ENCODE results near the gene QARS1.
A peak's percentile ranks its signal among the peaks of the same experiment; 100 is the strongest.

Gene QARS1

DNA sequence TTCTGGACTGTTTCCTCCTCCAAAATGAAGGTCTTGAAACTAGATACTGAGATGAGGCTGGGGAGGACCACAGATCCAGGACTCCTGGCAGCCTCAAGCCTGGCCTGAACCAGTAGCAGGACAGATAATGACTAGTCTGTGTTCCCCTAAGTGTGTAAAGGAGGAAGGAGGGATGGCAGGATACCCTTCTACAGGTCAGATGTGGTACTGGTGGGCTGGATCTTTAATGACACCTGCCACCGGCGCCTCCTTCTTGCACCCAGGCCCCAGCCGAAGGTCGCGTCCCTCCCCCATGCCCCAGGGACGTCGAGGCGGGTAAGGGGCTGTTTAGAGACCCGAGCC is 15.5 kb upstream of the QARS1 start:
- DNase-seq = no peak

DNA sequence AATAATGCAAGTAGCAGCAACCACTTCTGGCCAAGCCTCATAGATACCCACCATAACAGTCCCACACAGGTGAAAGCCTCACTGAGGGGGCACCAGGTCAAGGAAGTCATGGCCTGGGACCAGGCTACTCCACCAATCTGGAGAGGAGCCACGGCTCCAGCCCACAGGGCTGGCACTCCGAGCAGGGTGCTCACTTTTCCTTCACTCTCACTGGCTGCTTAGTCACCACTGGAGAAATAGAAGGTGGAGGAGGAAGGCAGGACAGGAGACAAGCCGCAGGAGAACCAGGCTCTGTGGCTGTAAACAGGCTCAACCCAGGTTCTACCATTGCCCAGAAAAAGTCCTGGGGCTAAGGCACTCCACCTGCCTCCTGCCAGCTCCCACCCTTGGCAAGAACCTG is 14.9 kb upstream of the QARS1 start:
- no peak for DNase-seq

DNA sequence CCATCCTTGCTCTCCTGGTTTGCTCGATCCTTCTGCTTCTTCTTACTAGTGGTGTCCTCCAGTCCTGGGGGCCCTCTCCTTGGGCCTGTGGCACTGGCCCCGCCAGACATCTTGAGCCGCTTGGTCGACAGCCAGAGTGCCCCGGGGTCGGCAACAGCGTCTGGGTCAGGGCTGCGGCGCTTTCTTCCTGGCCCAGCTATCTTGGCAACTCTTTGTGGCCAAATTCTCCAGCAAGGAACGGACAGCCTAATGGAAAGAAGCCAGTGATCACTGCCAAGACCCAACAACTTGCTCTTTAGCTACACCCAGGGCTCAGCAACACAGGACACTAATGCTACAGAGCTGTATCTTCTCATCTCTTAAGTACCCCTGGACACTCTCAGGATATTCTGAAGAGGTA is 14.5 kb upstream of the QARS1 start:
- DNase-seq = no peak

DNA sequence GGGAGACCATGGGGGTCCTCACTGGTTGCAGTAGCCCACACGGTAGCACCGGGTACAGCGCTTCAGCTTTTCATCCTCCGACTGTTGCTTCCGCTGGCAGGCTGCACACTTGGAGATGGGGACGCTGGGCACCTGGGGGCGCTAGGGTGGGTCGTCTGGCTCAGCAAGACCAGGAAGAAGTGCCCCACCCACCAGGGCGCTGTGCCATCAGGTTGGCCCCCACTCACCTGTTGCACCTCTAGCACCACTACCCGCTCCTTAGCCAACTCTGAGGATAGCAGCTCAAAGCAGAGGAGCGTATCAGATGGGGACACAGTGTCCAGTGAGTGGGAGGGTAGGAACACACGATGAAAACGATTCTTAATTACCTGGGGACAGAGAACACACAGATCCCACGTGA is 7.7 kb upstream of the QARS1 start:
- DNase-seq = no peak

DNA sequence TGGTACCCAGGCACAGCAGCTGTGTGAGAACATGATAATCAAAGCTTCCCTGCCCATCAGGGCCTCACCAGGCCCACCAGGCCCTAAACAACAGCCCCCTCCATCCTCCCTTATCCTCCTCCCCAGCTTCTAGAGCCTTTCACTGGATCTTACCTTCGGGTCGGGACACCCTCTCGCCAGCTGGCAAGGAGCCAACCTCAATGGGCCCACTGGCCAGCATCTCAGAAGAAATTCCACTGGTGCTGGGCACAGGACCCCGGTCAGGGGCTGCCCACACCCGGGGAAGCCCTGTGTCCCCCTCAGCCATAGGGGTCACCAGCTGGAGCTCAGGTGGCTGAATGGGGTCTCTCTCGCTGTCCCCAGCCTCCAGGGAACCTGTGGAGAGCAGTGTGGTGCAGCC is 6.8 kb upstream of the QARS1 start:
- no peak for DNase-seq

DNA sequence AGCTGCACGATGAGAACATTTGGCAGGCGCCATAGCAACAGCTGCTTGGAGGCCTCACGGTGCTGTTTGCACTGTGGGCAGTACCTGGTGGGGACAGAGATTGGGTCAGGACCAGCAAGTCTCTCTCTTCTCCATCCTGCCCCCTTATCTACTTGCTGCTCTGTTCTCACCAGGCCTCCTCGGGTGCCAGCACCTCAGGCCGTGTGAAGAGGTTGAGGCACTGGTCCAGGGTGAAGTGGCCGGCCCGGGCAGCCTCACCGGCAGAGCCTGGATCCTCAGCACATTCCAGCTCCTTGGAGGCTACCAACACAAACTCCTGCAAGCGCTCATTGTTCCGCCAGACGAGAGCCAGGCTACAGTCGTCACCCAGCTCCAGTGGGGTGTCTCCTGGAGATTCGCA is 6.2 kb upstream of the QARS1 start:
- no peak for DNase-seq

DNA sequence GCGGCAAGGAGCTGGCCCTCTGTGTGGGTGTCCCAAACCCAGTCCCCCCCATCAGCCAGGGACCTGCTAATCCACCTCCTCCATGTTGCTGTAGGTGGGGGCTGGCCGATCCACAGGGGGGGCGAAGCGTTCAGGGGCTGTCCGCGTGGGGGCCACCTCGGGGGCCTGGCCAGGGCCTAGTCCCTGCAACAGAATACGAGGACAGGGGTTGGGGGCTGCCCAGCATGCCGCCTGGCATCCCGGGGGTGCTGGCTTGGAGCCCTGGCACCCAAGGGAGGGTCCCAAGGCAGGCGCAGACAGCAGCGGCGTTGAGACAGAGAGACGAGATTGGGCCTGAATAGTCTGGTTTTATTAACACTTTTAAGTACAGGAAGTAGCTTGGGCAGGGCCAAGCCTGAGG is 3.8 kb upstream of the QARS1 start:
- DNase-seq = no peak

DNA sequence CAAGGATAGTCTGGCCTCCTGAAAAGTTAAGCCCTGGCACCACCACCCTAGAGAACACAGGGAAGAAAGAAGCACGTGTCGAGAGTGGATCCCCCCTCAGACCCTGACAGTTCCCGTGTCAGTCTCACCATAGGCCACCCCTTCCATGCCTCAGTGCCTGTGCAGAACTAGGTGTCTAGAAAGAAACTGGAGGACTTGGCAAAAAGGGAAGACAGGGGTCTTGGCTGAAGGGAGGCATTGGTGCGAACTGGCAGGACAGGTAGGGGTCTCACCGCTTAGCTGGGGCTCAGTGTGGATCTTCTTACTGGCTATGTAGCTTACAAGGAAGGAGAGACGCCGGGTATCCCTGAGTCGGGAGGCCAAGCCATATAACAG is 518 bp downstream of the QARS1 start:
- DNase-seq = no peak

DNA sequence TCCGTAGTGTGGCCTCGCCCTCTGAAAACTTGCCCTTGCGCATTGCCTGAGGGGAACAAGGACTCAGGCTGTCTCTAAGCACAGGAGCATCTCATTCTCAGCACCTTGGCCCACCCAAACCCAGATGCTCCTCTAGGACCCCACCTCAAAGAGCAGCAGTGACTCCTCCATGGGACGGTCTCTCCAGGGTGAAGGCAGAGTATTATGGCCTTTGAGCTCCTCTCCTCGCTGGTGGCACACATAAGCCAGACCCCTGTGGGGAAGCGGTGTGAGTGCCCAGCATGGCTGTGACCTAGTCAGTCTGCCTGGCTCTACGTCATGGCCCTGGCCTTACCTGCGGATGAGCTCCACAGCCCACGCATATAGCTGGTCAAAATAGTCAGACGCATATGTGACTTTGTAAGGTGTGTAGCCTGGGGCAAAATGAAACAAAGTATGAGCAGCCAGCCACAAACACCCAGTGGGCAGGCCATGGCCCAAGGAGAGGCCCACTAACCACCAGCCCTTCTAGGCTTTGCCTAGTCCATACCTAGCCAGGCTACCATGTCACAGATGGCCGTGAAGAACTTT is 4.4 kb downstream of the QARS1 start:
- DNase-seq = no peak

DNA sequence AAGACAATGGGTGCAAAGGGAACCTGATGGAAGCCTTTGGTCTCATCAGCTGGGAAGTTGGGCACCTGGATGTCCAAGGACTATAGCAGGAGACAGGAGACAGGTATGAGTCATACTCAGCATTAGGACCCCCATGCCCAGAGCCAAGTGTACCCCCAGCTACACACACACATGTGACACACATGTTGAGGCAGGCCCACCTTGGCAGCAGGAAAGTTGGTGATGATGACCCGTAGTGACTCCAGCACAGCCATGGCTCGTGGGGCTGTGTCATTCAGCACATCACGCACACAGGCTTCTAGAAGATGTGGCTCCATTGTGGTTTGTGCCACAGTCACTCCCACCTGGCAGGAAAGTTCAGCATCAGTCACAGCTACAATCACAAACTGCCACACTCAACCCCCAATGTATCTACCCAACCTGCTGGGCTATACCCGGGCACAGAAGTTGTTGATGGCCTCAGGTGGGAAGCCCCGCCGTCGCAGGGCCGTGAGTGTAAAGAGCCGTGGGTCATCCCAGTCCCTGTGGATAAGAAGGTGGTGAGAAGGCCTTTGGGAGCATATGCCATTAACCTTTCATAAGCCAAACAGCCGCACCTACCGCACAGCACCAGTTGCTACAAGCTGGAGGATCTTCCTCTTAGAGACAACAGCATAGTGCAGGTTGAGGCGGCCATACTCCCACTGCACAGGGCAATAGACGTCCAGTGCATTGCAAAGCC is 5.5 kb downstream of the QARS1 start:
- no peak for DNase-seq

DNA sequence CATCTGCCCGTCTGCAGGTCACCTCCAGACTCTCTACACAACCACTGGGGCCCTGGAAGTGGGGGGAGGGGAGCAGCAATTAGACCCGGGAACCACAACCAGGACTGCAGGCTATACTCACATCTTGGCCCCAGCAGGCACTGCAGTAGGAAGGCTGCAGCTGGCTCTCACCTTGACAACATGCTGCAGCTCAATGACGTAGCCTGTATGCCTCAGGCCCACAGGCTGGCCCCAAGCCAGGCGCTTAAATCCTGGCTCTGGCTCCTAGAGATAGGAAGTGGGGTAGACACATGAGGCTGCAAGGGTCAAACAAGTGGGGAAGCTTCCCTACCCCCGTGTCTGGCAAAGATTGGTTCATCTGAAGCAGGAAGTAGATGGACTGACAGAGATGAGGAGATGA is 6.1 kb downstream of the QARS1 start:
- no peak for DNase-seq

DNA sequence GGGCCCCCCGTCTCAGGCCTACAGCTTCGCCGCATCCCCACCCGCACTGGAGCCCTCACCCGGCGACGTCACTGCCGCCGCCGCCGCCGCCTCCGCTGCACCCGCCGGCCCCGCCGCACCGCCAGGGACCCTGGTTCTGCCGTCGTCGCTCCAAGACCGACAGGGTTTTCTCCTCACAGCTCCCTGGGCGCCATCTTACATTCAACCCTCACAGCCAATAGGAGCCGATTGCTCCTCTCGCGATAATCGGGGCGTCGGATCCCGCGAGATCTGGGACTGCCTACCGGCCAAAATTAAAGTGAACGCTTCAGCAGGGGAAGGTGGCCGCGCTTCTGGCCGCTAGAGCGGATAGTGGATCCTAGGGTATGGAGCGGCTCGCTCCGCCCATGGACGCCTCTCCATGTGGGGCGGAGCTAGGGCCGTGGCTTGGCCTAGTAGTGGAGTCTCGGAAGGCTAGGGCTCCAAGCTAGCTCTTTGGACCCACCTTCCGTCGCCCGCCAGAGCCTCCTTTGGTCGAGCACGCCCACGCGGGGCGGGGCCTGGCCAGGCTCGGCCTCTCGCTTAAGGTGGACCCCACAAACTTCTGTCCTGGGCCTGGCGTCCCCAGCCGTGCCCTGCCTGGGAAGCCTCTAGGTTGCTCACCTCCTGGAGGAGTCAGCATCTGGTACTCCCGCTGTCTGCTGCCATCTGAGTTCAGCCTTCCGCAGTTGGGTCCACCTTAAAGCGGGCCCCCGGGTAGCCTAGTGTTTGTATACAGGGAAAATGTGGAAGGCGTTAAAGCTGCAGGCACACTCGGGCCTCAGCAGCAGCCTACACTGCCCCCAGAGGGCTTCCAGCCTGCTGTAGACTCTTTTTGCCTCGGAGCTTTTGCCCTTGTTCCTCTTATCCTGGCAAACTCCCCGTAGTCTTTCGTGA is 10.4 kb downstream of the QARS1 start, which contains the start of gene QRICH1:
QRICH1 (minus strand) TSS at position 219 of the 915 bp plus-strand sequence. CDS start 17,054 bp downstream, outside the sequence.
- peak; percentile 98 for DNase-seq

DNA sequence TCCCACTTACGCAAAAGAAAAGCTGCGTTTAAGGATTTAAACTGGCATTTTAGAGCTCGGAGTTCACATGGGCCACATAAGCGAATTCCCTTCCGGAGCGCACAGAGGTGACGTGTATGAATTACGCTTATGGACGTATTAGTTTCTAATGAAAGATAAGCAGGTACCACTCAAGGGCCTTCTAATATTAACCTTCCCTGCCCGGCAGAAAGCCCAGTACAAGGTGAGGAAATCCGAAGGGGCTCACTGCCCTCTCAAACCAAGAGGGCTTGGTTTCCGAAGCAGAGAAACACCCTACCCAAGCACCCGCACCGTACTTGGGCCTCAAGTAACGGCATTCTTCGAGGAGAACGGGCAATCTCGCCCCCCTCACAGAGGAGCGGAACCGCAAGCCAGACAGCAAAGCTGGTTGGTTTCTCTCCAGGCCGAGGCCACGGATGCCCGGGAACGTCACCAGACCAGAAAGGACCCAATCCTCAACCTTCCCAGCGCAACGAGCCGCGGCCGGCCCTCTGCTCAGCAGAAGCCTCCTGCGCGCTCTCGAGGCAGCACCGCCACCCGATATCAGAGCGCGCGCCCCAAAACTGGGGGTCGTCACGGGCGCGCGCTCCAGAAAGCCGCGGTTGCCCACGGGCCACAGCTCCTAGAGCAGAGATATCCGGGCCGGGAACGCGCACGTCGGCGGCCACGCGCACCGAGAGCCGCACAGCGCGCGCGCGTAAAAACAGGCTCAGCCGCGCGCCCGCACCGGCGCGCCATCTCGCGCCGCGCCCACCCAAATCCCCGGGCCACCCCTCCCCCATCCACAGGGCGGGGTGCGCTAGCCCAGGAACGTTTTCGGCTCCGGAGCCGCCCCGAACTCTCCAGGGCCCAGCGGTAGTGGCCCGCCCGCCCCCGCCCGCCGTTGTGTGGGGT is 11.4 kb downstream of the QARS1 start:
- peak; percentile 86 for DNase-seq

DNA sequence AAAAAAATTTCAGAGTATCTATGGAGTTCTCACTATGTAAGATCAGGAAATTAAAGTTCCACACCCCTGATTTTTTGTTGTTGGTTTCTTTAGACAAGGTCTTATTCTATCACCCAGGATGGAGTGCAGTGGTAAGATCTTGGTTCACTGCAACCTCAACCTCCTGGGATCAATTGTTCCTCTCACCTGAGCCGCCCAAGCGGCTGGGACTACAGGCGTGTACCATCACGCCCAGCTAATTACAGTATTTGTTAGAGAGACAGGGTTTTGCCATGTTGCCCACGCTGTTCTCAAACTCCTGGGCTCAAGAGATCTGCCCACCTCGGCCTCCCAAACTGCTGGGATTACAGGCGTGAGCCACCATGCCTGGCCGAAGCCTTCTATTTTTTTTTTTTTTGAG is 23.1 kb downstream of the QARS1 start:
- DNase-seq = no peak

DNA sequence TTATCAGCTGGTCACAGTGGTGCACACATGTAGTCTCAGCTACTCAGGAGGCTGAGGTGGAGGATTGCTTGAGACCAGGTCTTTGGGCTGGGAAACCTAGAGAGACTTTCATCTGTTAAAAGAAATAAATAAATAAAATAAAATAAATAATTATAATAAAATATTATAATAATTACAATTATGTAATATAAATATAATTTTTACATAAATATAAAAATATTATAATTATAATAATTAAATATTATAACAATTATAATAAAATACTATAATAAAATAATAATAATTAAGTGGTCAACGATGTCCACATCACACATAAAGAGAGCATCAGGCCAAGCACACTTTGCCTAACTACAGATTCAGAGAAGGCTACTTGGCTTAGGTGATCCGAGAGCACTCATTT is 25.3 kb downstream of the QARS1 start:
- no peak for DNase-seq

DNA sequence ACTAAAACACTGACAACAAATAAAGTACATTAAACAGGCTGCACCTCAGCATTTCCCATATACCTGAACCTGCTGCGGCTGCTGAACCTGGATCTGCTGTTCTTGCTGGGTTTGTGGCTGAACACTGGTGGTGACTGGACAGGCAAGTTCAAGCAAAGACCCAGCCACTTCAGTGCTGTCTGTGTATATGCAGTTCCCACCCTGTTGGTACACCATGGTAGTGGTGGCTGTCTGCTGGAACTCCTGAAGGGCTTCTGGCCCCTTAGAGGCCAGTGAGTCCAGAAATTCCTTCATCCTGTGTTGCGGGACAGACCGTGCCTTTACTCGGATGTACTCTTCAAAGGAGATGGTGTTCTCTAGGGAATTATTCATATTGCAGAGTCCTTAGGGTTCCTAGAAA is 27.9 kb downstream of the QARS1 start:
- no peak for DNase-seq

DNA sequence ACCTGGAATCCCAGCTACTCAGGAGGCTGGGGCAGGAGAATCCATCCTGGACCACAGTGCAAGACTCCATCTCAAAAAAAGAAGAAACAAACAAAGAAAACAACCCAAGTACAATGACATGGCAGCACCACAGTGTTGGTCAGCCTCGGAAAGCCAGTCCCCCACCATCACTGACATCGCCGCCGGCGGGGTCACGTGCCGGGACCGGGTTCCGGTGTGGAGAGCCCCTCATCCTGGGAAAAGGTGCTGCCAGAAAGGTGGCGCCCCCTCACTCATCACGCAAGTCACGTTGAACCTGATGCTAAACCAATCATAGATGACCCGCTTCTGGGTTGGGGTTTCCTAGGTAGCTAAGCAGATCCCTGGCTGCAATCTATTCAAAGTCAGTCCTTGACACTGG is 28.4 kb downstream of the QARS1 start:
- no peak for DNase-seq

DNA sequence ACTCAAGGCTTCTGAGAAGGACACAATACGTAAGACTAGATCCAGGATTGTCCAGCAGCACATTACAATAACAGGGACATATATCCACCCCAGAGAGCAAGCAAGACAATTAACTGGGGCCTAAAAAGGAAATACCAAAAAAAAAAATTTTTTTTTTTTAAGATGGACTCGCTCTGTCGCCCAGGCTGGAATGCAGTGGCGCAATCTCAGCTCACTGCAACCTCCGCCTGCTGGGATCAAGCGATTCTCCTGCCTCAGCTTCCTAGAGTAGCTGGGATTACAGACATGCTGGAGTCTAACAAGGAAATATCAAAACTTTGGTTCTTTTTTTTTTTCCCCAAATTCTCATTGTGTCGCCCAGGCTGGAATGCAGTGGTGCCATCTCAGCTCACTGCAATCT is 46.5 kb downstream of the QARS1 start:
- no peak for DNase-seq

DNA sequence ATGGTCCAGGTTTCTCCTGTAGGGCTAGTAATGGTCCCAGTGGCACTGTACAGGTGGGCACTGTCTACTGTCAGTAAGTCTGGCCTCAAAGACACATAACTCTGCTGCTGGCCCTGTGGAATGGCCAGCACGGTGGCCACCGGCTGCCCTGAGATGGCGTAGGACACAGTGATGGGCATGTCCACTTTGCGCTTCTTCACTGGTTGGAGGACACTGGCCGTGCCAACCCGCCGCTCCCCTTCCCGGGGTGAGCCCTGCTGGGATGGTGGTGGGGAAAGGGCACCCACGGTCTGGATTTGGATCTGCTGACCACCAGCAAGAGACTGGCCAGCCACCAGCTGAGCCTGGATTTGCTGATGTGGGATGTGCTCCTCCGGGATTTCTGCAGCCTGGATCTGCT is 47.3 kb downstream of the QARS1 start:
- no peak for DNase-seq

DNA sequence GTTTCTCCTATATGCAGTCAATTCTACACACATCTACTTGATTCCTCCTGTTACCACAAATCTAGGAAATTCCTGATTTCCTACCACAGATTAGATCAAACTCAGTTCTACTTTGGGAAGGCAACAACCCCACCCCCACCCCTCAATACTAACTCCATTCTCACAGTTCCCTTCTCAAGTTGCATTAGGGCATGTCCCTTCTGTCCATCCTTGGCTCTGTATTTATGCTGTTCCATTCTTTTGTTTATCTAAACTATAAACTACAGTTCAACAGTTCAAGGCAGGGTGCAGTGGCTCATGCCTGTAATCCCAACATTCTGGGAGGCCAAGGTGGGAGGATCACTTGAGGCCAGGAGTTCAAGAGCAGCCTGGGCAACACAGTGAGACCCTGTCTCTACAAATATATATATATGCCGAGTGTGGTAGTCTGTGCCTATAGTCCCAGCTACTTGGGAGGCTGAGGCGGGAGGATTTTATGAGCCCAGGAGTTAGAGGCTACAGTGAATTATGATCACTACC is 50.2 kb downstream of the QARS1 start:
- no peak for DNase-seq

DNA sequence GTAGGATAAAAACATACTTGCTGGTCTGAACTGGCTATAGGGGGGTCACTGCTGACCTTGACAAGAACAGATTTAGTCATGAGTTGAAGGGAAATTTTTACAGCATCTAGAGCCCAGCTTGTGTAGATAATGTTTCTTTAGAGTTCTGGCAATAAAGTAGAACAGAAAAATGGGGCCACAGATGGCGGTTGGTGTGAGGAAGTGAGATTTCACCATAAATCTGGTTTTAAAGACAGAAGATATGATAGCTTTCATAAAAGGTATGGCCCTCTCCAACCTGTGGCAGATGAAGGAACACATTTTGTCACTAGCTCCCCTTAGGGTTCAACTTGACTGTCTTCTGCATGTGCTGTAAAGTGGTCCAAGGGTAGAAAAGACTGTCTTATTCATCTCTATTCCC is 51.0 kb downstream of the QARS1 start:
- no peak for DNase-seq

Data from activated CD4-positive, alpha-beta T cell treated with anti-CD3 and anti-CD28 coated beads, Interleukin-2, amount 50 U/mL, for 16 hours (primary cell).